AG04450 (cell line): ENCODE data around the gene CLDN20. TPM values are rescaled to one million over a fixed set of nuclear protein-coding genes. Genes with fewer than 3 reads are reported as not detected.

Source experiments
- CTCF ChIA-PET: fragments of 300-600, 350-600 bp; formaldehyde crosslinking; extraction: SDS; loops from one replicate; lab custom pipeline; 2022; ENCODE audit warnings: antibody characterized with exemption, inconsistent platforms; lab: Charles Lee
- POLR2A ChIA-PET: fragments of 350-600 bp; formaldehyde crosslinking; extraction: SDS; loops from one replicate; lab custom pipeline; 2021; ENCODE audit warnings: antibody characterized with exemption, inconsistent platforms; lab: Yijun Ruan, JAX
- DNase-seq: peaks from one replicate; pipeline ENCODE4 v3.0.0-alpha.2; 2011; ENCODE audit warnings: low read depth, low spot score
- H3K27ac ChIP-seq: one replicate; pipeline ENCODE4 v1.5.1; 2012; ENCODE audit warnings: low read depth, low read length, control low read depth
- H3K27me3 ChIP-seq: one replicate; pipeline ENCODE4 v1.6.0; 2012; ENCODE audit warnings: low read length; ENCODE audit not compliant: control insufficient read depth, insufficient read depth
- H3K4me3 ChIP-seq: 2 replicates; pipeline ENCODE4 v1.5.1; 2011; ENCODE audit warnings: mild to moderate bottlenecking, low read depth, low read length, control low read depth
- H3K9me3 ChIP-seq: 2 replicates; pipeline ENCODE4 v1.5.1; 2012; ENCODE audit warnings: low read length; ENCODE audit not compliant: control insufficient read depth, insufficient read depth
- polyA plus RNA-seq: library from polyadenylated mRNA; depleted of rRNA; stranded (reverse); fragments of >200 nt; gene quantifications from 2 replicates; pipeline ENCODE4 v1.2.3, GENCODE V29; 2011
- TF ChIP-seq, protein P1 (sequence below): IDR thresholded peaks from 2 replicates; pipeline ENCODE4 v1.5.1; 2011; ENCODE audit warnings: low read depth, low read length, control low read depth, inconsistent platforms

The CLDN20 gene
- polyA plus RNA-seq, 1 experiment: not detected

DNA sequence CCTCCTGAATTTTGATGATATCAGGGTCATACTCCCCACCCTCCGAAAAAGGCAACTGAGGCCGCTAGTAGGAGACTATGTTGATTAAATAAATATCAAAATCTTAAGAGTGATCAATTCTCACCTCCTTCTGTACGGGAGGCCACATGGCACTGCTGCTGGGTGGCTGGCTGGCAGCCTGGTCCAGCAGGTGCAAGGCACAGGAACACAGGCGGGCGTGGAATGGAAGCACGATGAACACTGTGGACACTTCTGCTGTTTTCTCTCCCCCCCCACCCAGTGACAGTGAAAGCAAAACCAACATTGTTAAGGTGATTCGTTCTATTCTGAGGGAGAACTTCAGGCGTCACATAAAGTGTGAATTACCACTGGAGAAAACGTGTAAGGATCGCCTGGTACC is 9.7 kb upstream of the CLDN20 start:
- no peaks in the 10 kb centered on the region for H3K27me3 ChIP-seq
- H3K27ac ChIP-seq: no peak overlapping the region
- H3K9me3 ChIP-seq: no peaks in the 10 kb centered on the region
- ChIA-PET POLR2A (no interaction called here), CTCF (no interaction called here)
- no peak overlapping the region for H3K4me3 ChIP-seq
- DNase-seq: no peak
- TF ChIP-seq, protein P1, sequence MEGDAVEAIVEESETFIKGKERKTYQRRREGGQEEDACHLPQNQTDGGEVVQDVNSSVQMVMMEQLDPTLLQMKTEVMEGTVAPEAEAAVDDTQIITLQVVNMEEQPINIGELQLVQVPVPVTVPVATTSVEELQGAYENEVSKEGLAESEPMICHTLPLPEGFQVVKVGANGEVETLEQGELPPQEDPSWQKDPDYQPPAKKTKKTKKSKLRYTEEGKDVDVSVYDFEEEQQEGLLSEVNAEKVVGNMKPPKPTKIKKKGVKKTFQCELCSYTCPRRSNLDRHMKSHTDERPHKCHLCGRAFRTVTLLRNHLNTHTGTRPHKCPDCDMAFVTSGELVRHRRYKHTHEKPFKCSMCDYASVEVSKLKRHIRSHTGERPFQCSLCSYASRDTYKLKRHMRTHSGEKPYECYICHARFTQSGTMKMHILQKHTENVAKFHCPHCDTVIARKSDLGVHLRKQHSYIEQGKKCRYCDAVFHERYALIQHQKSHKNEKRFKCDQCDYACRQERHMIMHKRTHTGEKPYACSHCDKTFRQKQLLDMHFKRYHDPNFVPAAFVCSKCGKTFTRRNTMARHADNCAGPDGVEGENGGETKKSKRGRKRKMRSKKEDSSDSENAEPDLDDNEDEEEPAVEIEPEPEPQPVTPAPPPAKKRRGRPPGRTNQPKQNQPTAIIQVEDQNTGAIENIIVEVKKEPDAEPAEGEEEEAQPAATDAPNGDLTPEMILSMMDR: no peak

DNA sequence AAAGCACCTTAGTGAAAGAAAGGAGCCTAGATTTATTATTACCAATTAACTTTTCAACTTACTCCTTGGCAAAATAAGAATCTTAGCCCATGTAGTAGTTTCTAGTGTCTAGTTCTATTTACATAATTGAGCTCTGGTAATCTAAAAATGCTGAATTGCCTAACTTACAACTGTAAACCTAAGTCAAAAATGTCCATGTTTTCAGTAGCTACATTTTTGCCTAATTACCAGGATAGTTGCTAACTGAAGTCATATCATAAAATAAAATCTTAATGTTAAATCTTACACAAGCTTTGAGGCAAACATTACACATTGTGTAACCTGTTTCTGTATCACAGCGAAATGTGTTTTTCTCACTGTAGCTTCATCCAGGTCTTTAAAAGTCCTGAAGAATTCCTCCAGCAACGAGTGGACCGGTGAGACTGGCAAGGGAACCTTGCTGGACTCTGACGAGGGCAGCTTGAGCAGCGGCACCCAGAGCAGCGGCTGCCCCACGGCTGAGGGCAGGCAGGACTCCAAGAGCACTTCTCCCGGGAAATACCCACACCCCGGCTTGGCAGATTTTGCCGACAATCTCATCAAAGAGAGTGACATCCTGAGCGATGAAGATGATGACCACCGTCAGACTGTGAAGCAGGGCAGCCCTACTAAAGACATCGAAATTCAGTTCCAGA is 7.6 kb upstream of the CLDN20 start:
- no peaks in the 10 kb centered on the region for H3K9me3 ChIP-seq
- no peaks in the 10 kb centered on the region for H3K27me3 ChIP-seq
- H3K4me3 ChIP-seq: no peak overlapping the region
- CTCF ChIA-PET: interaction anchor here (1.4 kb wide), 1 partner anchor 12 kb away, joined by 4 read pairs; no protein-coding TSS in a partner anchor
- TF ChIP-seq, protein P1: no peak
- POLR2A ChIA-PET: no interaction called here
- no peak overlapping the region for H3K27ac ChIP-seq
- no peak for DNase-seq

DNA sequence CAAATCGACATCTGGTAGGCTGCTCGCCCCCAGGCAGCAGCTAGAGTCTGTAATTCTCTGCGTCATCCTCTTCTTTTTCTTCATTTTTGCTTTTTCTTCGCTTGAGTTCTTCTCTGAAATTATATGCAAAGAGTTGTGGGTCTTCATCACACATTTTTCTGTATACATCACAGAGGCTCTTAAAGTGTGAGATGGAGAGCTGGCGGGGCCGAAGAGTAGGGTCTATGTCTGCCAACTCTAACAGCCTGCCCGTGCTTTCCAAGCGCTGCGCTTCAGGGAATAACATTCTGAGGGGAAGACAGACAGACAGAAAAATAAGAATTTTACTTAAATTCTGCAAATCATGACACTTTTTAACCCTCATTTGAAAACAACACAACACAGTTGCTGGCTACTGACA is 6.0 kb upstream of the CLDN20 start:
- Histone ChIP-seq H3K27ac (no peak overlapping the region), H3K27me3 (no peaks in the 10 kb centered on the region), H3K4me3 (no peak overlapping the region), H3K9me3 (no peaks in the 10 kb centered on the region; the same call in 1 of the 2 replicates)
- DNase-seq: no peak
- CTCF ChIA-PET: interaction anchor here (1.3 kb wide), 3 partner anchors 10 to 390 kb away, joined by 4 to 5 read pairs (median 4); no protein-coding TSS in a partner anchor
- TF ChIP-seq, protein P1: no peak
- POLR2A ChIA-PET: no interaction called here

DNA sequence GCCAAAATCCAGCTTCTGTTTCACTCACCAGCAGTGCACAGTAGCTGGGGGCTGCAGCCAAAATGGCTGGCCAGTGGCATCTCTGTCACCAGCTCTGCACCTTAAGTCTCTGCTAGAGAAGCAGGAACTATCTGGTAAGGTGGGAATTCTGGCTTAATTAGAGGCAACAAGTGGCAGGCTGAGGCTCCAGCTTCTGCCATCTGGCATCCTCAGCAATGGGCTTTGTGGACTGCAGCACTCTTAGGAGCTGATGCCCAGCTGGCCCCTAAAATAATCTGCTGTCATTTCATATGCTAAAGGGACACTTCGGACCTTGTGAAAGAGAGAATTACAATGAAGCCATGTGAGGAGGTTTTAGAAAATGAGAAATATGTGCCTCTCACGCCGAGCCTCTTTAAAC is 4.6 kb upstream of the CLDN20 start:
- TF ChIP-seq, protein P1: no peak
- Histone ChIP-seq H3K9me3 (no peaks in the 10 kb centered on the region; the same call in 1 of the 2 replicates), H3K27ac (no peak overlapping the region), H3K4me3 (no peak overlapping the region), H3K27me3 (no peaks in the 10 kb centered on the region)
- ChIA-PET CTCF (interaction anchor here (0.8 to 2.9 kb wide), 3 partner anchors 10 to 331 kb away, joined by 3 to 8 read pairs (median 6); no protein-coding TSS in a partner anchor), POLR2A (no interaction called here)
- no peak for DNase-seq

DNA sequence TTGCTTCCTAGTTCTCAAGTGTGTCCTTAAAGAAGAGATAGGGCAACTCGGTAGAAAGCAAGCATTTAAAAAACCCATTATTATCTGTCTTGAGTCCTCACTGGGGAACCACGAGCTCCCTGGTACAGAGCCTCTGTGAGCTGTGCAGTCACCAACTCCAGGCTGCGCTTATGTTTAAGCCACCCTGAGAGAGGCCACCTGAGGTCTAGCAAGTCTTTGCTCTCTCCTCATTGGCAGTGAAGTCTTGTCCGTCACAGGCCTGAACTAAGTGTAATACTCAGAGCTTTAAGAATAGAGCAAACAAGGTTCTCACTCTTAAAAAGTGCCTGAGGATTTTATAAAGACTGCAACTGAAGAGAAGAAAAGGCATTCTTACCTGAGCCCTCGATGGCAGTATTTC is 3.9 kb upstream of the CLDN20 start:
- H3K9me3 ChIP-seq: no peaks in the 10 kb centered on the region; the same call in 1 of the 2 replicates
- H3K4me3 ChIP-seq: no peak overlapping the region
- DNase-seq: no peak
- TF ChIP-seq, protein P1: no peak
- H3K27ac ChIP-seq: no peak overlapping the region
- ChIA-PET POLR2A (no interaction called here), CTCF (interaction anchor here (0.7 to 2.9 kb wide), 4 partner anchors 9 to 340 kb away, joined by 3 to 8 read pairs (median 4); no protein-coding TSS in a partner anchor)
- no peaks in the 10 kb centered on the region for H3K27me3 ChIP-seq
